HG03558 (cell line): Measurements from ENCODE around the gene CAMSAP2.
A peak's percentile ranks its signal among the peaks of the same experiment; 100 is the strongest.

Experiments
- ATAC-seq: cut with Tn5 transposase; IDR thresholded peaks from one replicate; pipeline ENCODE4 v1.9.1; 2021; ENCODE audit warnings: moderate number of reproducible peaks; ENCODE audit not compliant: unreplicated experiment; ENCODE audit errors: extremely low read depth

The CAMSAP2 gene

DNA sequence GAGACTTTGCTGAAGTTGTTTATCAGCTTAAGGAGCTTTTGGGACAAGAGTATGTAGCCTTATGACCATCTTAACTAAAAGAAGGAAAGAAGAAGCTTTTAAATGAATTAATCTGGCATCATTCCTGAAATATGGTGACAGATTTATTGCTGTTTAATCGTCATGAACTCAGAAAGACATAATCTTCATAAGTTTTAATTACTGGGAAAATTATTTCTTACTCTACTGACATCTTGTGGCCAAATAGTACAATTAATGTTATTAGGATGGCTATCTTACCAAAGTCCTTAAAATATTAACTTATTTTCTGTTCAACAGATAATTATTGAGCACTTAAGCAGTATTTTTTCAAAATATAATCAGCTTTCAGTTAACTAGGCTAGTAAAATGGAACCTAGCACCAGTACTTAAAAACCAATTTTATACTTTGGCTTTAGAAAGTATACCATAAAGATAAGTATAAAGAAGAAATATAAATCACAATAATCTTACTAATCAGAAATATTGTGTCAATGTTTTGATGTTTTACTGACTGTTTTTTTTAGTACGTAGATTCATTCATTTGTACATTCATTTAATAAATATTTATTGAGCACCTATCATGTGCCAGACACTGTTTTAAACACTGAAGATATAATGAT is 99.4 kb downstream of the CAMSAP2 start:
- ATAC-seq, result no peak

DNA sequence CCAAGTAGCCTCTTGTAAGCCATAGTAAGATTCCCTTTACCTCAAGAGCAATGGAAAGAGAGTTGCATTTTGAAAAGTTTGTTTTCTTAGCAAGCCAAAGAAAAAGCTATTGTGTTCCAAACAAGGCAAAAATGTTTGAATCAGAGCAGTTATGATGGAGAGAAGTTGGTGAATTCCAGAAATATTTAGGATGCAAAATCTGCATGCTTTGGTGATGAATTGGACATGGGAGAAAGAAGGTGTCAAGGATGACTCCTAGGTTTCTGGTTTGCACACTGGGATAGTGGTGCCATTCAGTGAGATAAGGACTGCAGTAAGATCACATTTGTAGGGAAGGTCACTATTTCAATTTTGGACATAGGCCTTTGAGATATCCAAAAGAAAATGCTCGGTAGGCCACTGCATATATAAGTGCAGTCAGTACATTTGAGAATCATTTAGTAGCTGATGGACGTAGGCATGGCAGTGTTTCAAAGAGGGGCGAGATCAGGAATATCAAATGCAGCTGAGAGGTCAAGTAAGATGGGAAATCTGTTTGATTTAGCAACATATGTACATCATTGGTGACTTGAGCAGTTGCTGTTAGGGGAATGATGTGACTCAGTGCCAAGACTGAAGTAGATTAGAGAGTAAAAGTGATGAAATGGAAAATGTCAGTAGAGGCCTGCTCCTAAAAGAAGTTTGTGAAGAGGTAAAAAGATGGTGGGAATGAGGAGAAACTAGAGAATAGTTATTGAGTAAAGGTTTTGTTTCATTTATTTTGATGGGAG is 100.2 kb downstream of the CAMSAP2 start:
- no peak for ATAC-seq

DNA sequence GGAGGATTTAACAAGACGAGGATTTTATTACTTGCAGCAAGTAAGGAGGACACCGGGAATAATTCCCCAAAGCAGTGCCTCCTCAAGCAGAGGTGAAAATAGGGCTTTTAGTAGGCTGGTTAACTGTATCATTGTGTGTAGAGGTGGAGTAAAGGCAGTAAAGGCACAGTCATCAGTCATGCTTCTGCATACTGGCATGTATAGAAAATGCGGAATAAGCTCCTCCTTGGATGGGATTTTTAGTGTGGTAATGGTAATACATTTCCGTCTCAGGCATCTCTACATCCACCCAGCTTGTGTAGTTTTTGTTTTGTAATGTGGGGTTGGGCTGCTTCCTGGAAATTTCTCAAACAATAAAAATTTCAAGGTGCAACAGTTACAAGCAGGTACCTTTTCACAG is 106.7 kb downstream of the CAMSAP2 start:
- no peak for ATAC-seq

DNA sequence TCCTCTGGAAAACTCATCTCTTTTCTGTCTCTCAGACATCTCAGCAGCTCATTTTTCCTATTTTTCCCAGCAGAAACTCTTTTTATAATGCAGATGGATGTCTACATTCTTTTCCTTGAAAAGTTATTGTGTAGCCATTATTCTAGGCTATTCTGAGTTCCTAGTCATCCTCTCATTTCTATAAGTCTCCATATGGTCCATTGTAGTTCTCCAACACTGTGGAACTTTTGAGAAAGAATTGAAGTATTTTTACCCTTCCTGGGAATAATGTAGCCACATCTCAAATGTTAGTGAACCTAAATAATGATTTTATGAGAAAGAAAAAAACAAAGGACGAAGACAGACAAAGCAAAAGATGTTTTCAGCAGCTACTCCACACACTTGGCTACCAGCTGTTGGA is 107.7 kb downstream of the CAMSAP2 start:
- ATAC-seq, result no peak

DNA sequence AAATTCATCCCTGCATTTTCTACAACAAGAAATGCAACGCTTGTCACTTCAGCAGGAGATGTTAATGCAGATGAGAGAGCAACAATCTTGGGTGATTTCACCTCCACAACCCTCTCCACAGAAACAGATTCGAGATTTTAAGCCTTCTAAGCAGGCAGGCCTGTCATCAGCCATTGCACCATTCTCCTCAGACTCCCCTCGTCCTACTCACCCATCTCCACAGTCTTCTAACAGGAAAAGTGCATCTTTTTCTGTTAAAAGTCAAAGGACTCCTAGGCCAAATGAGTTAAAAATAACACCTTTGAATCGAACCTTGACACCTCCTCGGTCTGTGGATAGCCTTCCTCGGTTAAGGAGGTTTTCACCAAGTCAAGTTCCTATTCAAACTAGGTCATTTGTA is 110.7 kb downstream of the CAMSAP2 start:
- ATAC-seq, result no peak

DNA sequence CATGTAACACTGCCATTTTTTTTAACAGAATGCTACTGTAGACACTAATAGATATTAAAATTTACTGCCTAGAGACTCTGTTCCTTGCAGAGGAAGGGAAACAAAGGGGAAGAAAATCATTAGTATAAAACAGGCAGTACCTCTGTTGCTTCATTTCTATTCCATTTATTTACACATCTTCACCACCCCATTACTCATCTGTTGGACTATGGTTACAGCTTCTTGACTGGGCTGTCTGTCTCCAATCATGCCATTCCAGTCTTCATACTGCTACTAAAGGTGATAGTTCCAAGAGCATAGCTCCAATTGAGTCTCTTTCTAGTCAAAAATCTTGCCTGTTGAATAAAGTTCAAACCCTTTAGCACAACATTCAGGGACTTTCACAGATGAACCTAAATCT is 111.9 kb downstream of the CAMSAP2 start:
- ATAC-seq, result no peak

DNA sequence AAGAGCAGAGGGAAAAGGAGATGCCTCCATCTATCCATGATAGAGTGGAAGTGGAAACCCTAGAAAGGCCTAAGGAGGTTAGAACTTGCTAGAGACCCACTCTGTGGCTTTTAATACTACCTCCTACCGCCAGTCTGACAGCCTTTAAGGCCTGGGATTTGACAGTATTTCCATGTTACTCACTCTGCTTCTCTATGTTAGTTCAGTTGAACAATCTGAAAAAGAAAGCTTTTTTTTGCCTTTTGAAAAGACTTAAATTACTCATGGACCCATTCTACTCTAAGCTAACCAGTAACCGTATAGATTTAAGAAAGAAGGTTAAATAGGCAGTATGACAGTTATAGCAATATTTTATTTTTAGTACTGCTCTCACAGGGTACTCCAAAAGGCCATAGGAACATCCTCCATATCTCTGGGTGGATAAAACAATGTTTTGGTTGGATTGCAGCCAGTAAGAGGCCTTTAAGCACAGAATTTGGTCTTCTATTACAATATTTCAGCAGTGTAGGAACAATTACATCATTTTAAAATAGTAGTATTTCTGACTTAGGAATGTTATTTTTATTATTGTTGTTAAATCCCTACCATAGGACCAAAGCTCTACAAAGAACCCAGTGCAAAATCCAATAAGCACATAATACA is 118.1 kb downstream of the CAMSAP2 start:
- ATAC-seq, result no peak

DNA sequence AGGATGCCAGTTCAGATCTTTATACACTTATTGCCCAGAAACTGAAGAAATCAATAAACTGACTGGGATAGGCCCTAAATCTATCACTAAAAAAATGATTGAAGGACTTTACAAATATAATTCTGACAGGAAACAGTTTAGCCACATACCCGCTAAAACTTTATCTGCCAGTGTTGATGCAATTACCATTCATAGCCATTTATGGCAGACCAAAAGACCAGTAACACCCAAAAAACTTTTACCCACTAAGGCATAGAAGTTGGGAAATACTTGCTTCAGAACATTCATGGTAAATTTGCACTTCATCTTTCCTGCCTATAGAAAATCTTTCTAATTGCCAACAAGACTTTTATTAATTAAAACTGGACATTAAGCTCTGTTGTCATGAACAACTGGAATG is 119.1 kb downstream of the CAMSAP2 start:
- ATAC-seq, result no peak

DNA sequence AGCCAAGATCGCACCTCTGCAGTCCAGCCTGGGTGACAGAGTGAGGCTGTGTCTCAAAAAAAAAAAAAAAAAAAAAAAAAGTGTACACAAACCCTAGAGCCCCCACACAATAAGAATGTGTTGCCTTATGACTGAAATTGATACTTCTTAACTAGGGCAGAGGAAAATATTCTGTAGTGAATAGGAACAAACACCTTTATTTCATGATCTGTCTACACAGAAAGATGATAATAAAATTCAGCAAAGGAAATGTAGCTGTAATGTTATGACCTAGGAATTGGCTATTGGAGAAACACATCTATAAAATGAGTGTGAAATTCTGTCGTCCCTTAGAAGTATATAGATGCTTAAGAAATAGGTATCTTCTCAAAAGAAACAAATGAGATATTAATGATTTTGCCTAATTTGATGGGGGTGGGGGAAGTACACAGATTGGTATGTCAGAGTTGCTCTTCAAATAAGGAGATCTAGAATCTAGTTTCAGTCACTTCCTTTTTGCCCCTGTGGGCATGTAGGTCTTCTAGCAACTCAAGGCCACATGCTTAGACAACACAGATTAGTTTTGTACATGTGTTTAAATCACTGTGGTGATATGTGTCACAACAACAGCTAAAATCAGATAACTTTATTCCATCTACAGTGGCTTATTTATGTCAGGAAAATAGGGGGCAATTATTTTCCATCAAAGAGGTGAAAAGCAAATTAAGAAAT is 123.4 kb downstream of the CAMSAP2 start:
- ATAC-seq, result no peak

DNA sequence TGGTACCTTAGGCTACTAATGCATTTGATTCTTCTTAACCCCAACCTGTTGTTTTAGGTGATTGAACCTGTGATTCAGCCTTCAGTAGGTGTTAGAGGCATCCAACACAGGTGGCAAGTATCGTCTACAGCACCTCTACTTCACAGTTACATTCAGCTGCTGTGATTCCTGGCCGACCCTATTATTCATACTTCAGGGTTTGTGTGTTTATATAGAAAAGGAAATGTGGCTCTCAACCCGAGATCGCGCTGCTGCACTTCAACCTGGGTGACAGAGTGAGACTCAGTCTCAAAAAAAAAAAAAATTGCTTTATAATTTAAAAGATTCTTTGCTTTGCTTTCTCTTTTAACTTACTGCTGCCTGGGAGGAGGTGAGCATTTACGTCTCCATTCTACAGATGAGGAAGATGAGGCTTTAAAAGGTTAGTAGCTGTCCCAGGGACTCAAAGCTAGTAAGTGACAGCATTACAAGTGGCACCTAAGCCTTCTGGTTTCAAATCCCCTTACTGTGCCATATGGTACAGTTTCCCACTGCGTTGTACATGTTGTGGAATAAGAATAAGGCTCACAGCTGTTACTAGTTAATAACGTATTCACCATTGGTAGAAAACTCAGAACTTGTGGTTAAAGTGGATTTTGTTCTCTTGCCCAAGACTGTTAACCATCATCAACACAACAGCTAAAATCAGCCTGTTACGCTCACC is 124.2 kb downstream of the CAMSAP2 start:
- ATAC-seq, result no peak

DNA sequence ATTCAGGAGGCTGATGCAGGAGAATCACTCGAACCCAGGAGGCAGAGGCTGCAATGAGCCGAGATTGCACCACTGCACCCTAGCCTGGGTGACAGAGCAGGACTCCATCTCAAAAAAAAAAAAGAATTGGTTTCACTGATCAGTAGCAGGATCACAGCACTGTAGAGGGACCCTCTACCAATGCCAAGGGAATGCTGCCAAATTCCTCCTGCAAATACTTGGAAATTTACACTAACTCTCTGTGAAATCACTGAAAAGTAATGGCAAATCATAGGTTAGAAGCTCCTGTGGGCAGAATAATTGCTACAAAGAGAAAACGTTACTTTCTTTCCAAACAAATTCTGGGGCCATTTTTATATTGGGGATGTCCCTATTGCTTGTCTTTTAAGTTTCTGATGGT is 127.4 kb downstream of the CAMSAP2 start:
- ATAC-seq, result no peak

DNA sequence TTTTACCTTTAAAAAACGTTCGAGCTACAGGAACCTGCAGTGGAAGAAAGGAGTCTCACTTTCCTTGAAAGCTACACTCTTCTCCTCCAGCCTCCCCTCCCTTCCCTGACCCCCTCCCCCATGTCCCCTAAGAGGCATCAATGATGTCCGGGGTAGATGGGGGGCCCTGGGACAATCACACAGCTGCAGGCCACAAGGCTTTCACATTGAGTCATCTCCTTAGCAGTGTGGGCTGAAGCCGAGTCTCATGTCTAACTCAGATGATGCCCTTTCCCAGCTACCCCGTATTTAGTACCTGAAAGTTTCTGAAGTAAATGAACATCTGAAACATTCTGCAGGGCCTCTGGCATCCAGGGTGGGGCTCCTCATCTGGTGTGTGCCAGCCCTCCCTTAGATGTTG is 127.8 kb downstream of the CAMSAP2 start:
- peak; percentile 81 for ATAC-seq

DNA sequence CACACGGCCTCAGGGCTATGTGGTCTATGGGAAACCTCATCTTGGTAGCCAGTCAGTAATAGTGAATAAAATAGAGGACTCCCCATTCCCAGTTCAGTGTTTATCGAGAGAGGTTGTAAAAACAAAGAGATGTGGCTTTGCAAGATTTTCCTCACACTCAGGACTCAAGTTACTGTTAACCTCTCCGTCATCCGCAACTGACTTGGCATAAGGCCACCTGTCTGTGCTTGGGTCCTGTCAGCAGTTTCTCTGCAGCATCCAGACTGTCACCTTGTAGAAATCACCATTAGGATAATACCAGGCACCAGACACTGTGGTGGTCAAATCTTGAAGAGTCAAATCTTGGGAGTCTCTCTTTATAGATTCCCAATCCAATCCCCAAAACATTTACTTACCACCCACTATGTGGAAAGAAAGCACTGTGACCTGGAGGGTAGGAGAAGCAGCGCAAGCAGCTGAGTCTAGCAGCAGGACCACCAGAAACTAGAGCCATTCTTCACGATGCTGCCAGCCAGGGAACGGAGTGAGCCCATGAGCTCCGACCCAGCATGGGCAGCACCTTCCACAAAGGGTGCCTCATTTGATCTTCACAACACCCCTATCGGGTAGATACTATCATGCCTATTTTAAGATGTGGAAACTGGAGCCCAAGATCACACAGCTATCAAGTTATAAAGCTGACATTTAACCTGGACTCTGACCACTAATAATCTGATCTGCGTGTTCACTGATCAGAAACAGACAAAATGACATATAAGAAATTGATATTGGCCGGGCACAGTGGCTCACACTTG is 128.5 kb downstream of the CAMSAP2 start:
- peak; percentile 4 for ATAC-seq

DNA sequence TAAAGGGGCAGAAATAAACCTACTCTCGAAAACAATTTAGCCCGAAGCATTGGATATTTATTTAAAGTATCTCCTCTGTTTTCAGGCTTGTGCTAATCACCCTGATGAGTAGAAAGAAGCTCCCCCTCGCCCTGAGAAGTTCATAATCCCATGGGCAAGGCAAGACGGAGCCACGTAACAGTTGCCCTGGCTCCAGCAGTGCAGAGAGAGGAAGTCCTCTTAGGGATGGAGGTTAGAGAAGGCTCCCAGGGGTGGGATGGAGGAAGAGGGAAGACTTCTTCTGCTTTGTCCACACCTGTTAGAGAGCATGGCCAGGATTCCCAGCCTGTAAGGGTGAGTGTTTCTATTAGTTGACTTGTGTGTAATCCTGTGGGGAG is 130.7 kb downstream of the CAMSAP2 start:
- ATAC-seq, result no peak

DNA sequence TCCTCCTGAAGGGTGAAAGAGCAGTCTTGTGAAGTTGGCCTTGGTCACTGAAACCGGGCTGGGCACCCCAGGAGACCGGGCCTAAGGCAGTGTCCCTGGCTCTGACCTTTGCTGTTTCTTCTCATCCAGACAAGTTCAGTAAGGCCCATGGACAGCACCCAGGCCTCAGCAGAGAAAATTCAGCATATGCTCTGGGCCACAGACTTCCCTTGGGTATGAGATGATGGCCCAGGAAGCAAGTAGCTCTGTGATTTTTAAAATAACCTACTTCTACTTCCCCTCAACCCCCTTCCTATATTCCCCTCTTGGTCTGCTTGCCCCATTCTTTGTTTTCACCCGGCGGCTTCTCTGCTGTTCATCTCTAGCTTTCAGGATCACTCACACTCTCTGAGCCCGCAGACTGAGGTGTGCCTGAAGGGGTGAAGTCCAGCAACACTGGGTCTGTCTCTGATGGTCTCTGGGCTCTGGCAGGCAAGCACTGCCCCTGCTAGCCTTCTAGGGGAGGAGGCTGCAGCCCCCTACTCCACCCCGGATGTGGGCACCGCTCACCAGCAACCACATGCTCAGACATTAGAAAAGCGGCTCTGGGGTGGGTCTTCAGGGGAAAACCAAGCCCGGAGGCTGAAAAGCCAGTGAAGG is 131.2 kb downstream of the CAMSAP2 start:
- peak; percentile 25 for ATAC-seq

DNA sequence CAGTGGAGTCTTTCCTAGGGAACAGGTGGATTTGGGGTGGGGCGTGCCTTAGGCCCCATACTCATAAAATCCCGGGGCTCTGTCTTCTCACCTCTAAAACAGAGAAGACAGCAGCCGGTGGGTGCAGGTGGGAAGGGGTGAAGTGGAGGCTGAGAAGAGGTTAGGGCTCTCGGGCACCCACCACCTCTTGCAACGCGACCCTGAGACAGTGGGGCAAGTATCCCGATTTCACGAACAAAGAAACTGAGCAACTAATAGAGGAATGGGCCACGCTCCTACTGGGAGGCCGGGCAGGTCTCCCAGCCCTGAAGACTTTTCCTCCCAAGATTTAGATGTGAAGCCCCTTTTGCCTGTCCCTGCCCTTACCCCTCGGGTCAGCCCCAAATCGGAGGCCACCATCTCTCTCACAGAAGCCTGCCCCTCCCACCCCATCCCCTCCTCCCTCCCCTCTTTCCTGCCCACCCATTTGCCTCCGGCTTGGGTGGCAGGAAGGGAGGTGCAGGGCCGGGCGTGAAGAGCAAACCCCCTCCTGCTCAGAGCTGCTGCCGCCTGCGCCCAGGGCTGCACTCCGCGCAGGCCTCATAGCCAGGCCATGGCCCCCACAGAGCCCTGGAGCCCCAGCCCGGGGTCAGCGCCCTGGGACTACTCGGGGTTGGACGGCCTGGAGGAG is 133.9 kb downstream of the CAMSAP2 start, which contains the start of gene GPR25:
GPR25 (plus strand) TSS at position 536 of the 670 bp plus-strand sequence; CDS start at position 593, 57 bp downstream.
- ATAC-seq, result no peak

DNA sequence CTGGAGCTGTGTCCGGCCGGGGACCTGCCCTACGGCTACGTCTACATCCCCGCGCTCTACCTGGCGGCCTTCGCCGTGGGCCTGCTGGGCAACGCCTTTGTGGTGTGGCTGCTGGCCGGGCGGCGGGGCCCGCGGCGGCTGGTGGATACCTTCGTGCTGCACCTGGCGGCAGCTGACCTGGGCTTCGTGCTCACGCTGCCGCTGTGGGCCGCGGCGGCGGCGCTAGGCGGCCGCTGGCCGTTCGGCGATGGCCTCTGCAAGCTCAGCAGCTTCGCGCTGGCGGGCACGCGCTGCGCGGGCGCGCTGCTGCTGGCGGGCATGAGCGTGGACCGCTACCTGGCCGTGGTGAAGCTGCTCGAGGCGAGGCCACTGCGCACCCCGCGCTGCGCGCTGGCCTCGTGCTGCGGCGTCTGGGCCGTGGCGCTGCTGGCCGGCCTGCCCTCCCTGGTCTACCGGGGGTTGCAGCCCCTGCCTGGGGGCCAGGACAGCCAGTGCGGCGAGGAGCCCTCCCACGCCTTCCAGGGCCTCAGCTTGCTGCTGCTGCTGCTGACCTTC is 134.5 kb downstream of the CAMSAP2 start:
- ATAC-seq, result no peak
